ENCODE data around the gene BHLHE23.
"Not testable (repeated sequence)": the region's sequence is repeated elsewhere in the genome, so short reads cannot be mapped to it uniquely, and the experiment has no call there.

Gene BHLHE23

GRCh38 chr20:63036291-63036690, 29.5 kb upstream of the BHLHE23 start:
- peaks cover 62% of the 10 kb centered on the region for H3K27me3 Mint-ChIP-seq
- H3K36me3 Mint-ChIP-seq (ENCODE audit: insufficient read depth) = no peaks in the 10 kb centered on the region
- no peak overlapping the region for H3K4me3 Mint-ChIP-seq
- no peak overlapping the region for H3K27ac Mint-ChIP-seq (ENCODE audit: low read depth)
- H3K9me3 Mint-ChIP-seq = no peaks in the 10 kb centered on the region
- DNase-seq (ENCODE audit: low spot score in 2 of 2) (no peak), ATAC-seq (replicated peaks; ENCODE audit: extremely low read depth, poor library complexity, severe bottlenecking) (no peak)
- H3K4me1 Mint-ChIP-seq = peaks cover 8% of the 10 kb centered on the region

GRCh38 chr20:63035603-63036185, 28.9 kb upstream of the BHLHE23 start:
- Mint-ChIP-seq H3K27me3 (peaks cover 62% of the 10 kb centered on the region), H3K4me3 (no peak overlapping the region), H3K4me1 (peaks cover 8% of the 10 kb centered on the region), H3K36me3 (ENCODE audit: insufficient read depth) (no peaks in the 10 kb centered on the region), H3K9me3 (no peaks in the 10 kb centered on the region), H3K27ac (ENCODE audit: low read depth) (no peak overlapping the region)
- DNase-seq (ENCODE audit: low spot score in 2 of 2) (no peak), ATAC-seq (replicated peaks; ENCODE audit: extremely low read depth, poor library complexity, severe bottlenecking) (no peak)

GRCh38 chr20:63034710-63035602, 28.2 kb upstream of the BHLHE23 start:
- H3K9me3 Mint-ChIP-seq; H3K4me1 Mint-ChIP-seq; H3K36me3 Mint-ChIP-seq (ENCODE audit: insufficient read depth); H3K27ac Mint-ChIP-seq (ENCODE audit: low read depth); H3K4me3 Mint-ChIP-seq; DNase-seq (ENCODE audit: low spot score in 2 of 2); ATAC-seq (replicated peaks; ENCODE audit: extremely low read depth, poor library complexity, severe bottlenecking): not testable (repeated sequence)
- peaks cover 56% of the 10 kb centered on the region for H3K27me3 Mint-ChIP-seq

GRCh38 chr20:63033794-63034709, 27.3 kb upstream of the BHLHE23 start:
- no peaks in the 10 kb centered on the region for H3K36me3 Mint-ChIP-seq (ENCODE audit: insufficient read depth)
- DNase-seq (ENCODE audit: low spot score in 2 of 2) = no peak
- ATAC-seq (replicated peaks; ENCODE audit: extremely low read depth, poor library complexity, severe bottlenecking) = no peak
- H3K4me1 Mint-ChIP-seq = peaks cover 8% of the 10 kb centered on the region
- H3K27ac Mint-ChIP-seq (ENCODE audit: low read depth) = no peak overlapping the region
- H3K4me3 Mint-ChIP-seq = no peak overlapping the region
- H3K27me3 Mint-ChIP-seq = peaks cover 49% of the 10 kb centered on the region
- no peaks in the 10 kb centered on the region for H3K9me3 Mint-ChIP-seq

GRCh38 chr20:63032861-63033793, 26.4 kb upstream of the BHLHE23 start:
- ATAC-seq (replicated peaks; ENCODE audit: extremely low read depth, poor library complexity, severe bottlenecking) = peak; percentile 32

GRCh38 chr20:63032026-63032800, 25.4 kb upstream of the BHLHE23 start:
- Mint-ChIP-seq H3K4me3 (peak overlapping the region; percentile 66), H3K36me3 (ENCODE audit: insufficient read depth) (no peaks in the 10 kb centered on the region), H3K4me1 (peaks cover 8% of the 10 kb centered on the region), H3K27me3 (peaks cover 45% of the 10 kb centered on the region), H3K27ac (ENCODE audit: low read depth) (no peak overlapping the region), H3K9me3 (no peaks in the 10 kb centered on the region)
- no peak for ATAC-seq (replicated peaks; ENCODE audit: extremely low read depth, poor library complexity, severe bottlenecking)
- DNase-seq (ENCODE audit: low spot score in 2 of 2) = no peak

More at GRCh38 chr20:63032861-63033793, 26.4 kb upstream of the BHLHE23 start:
- H3K27ac Mint-ChIP-seq (ENCODE audit: low read depth) = peak overlapping the region; percentile 33
- peaks cover 44% of the 10 kb centered on the region for H3K27me3 Mint-ChIP-seq
- no peak for DNase-seq (ENCODE audit: low spot score in 2 of 2)
- H3K36me3 Mint-ChIP-seq (ENCODE audit: insufficient read depth) = no peaks in the 10 kb centered on the region
- no peaks in the 10 kb centered on the region for H3K9me3 Mint-ChIP-seq
- H3K4me3 Mint-ChIP-seq = peak overlapping the region; percentile 66
- H3K4me1 Mint-ChIP-seq = peaks cover 8% of the 10 kb centered on the region

- Mint-ChIP-seq H3K27me3 (peaks cover 45% of the 10 kb centered on the region), H3K4me3 (no peak overlapping the region), H3K36me3 (ENCODE audit: insufficient read depth) (no peaks in the 10 kb centered on the region), H3K4me1 (peaks cover 8% of the 10 kb centered on the region), H3K27ac (ENCODE audit: low read depth) (no peak overlapping the region), H3K9me3 (no peaks in the 10 kb centered on the region)
- ATAC-seq (replicated peaks; ENCODE audit: extremely low read depth, poor library complexity, severe bottlenecking) (no peak), DNase-seq (ENCODE audit: low spot score in 2 of 2) (no peak)
Measured at GRCh38 chr20:63031251-63032014, 24.7 kb upstream of the BHLHE23 start.

- no peaks in the 10 kb centered on the region for H3K9me3 Mint-ChIP-seq
- H3K27ac Mint-ChIP-seq (ENCODE audit: low read depth) = no peak overlapping the region
- peaks cover 8% of the 10 kb centered on the region for H3K4me1 Mint-ChIP-seq
- no peak for DNase-seq (ENCODE audit: low spot score in 2 of 2)
- peaks cover 60% of the 10 kb centered on the region for H3K27me3 Mint-ChIP-seq
- no peaks in the 10 kb centered on the region for H3K36me3 Mint-ChIP-seq (ENCODE audit: insufficient read depth)
- no peak overlapping the region for H3K4me3 Mint-ChIP-seq
- no peak for ATAC-seq (replicated peaks; ENCODE audit: extremely low read depth, poor library complexity, severe bottlenecking)
Measured at GRCh38 chr20:63029358-63030121, 22.8 kb upstream of the BHLHE23 start.

GRCh38 chr20:63028461-63028921, 21.7 kb upstream of the BHLHE23 start:
- ATAC-seq (replicated peaks; ENCODE audit: extremely low read depth, poor library complexity, severe bottlenecking) (no peak), DNase-seq (ENCODE audit: low spot score in 2 of 2) (no peak)
- Mint-ChIP-seq H3K4me3 (no peak overlapping the region), H3K9me3 (no peaks in the 10 kb centered on the region), H3K4me1 (peaks cover 8% of the 10 kb centered on the region), H3K27ac (ENCODE audit: low read depth) (no peak overlapping the region), H3K36me3 (ENCODE audit: insufficient read depth) (no peaks in the 10 kb centered on the region), H3K27me3 (peaks cover 68% of the 10 kb centered on the region)

GRCh38 chr20:63027922-63028389, 21.2 kb upstream of the BHLHE23 start:
- no peak for DNase-seq (ENCODE audit: low spot score in 2 of 2)
- ATAC-seq (replicated peaks; ENCODE audit: extremely low read depth, poor library complexity, severe bottlenecking) = no peak
- Mint-ChIP-seq H3K27me3 (peaks cover 66% of the 10 kb centered on the region), H3K4me3 (no peak overlapping the region), H3K27ac (ENCODE audit: low read depth) (no peak overlapping the region), H3K36me3 (ENCODE audit: insufficient read depth) (no peaks in the 10 kb centered on the region), H3K4me1 (peaks cover 4% of the 10 kb centered on the region), H3K9me3 (no peaks in the 10 kb centered on the region)

Data from central memory CD8-positive, alpha-beta T cell (primary cell).